ENCODE measurements around the gene PPP1R9B. TPM values are rescaled to one million over a fixed set of nuclear protein-coding genes. Genes with fewer than 3 reads are reported as not detected.

PPP1R9B gene
- total and polyA plus RNA-seq, 2 donors (not counting 1 experiment from before 2014, with no cell fraction given): 80.7 to 220 TPM

- Histone ChIP-seq H3K4me2 (replicated peaks; ENCODE audit: low read depth, low read length, poor library complexity, severe bottlenecking) (no peak overlapping the region), H3K27ac (ENCODE audit: low read length in 2 of 2) (no peak overlapping the region), H3K36me3 (replicated peaks in 1 of 2; ENCODE audit: control extremely low read depth in 1 of 2, control insufficient read depth in 1 of 2, extremely low read depth in 1 of 2, insufficient read depth in 2 of 2, low read length in 1 of 2) (no peaks in the 10 kb centered on the region), H3K4me3 (ENCODE audit: control extremely low read depth in 1 of 5, extremely low read depth in 1 of 5, insufficient read depth in 1 of 5, low read depth in 2 of 5, low read length in 4 of 5) (no peak overlapping the region), H3K9ac (ENCODE audit: low read length) (no peak overlapping the region), H3K4me1 (ENCODE audit: control insufficient read depth in 2 of 2, insufficient read depth in 2 of 2, low read length in 2 of 2) (peaks cover 18 to 28% of the 10 kb centered on the region in 2 donors), H4K20me1 (ENCODE audit: control insufficient read depth, insufficient read depth, low read length, poor library complexity, severe bottlenecking) (no peaks in the 10 kb centered on the region), H2AFZ (ENCODE audit: insufficient read depth, low read depth, low read length, poor library complexity, severe bottlenecking) (no peak overlapping the region), H3K79me2 (ENCODE audit: control insufficient read depth, insufficient read depth, low read length) (no peaks in the 10 kb centered on the region), H3K9me3 (ENCODE audit: control extremely low read depth in 1 of 3, control insufficient read depth in 2 of 3, insufficient read depth in 1 of 3, low read length in 2 of 3) (peaks cover 0 to 5% (median 0%) of the 10 kb centered on the region in 3 donors), H3K27me3 (replicated peaks in 1 of 4; ENCODE audit: control extremely low read depth in 1 of 4, control insufficient read depth in 3 of 4, insufficient read depth in 4 of 4, low read length in 3 of 4) (no peaks in the 10 kb centered on the region)
- 93% methylated on average over 15 of the region's 20 CpGs for WGBS (ENCODE audit: insufficient coverage)
- Mint-ChIP-seq H3K27me3 (no peaks in the 10 kb centered on the region), H3K27ac (no peak overlapping the region), H3K4me1 (peaks cover 26% of the 10 kb centered on the region), H3K9me3 (ENCODE audit: insufficient read depth) (no peaks in the 10 kb centered on the region), H3K4me3 (no peak overlapping the region)
- ChIA-PET CTCF (interaction anchor here (1.3 kb wide), 2 partner anchors 10 to 16 kb away, joined by 3 to 4 read pairs; no protein-coding TSS in a partner anchor), POLR2A (no interaction called here)
- intact Hi-C loops (cut with micrococcal nuclease): no loop called here
- DNase-seq: no peak
- no peak for TF ChIP-seq EZH2 (IDR thresholded peaks at IDR 0.05; ENCODE audit: borderline replicate concordance, insufficient read depth, low read depth, low read length, poor library complexity, severe bottlenecking)
- TF ChIP-seq, protein P1, sequence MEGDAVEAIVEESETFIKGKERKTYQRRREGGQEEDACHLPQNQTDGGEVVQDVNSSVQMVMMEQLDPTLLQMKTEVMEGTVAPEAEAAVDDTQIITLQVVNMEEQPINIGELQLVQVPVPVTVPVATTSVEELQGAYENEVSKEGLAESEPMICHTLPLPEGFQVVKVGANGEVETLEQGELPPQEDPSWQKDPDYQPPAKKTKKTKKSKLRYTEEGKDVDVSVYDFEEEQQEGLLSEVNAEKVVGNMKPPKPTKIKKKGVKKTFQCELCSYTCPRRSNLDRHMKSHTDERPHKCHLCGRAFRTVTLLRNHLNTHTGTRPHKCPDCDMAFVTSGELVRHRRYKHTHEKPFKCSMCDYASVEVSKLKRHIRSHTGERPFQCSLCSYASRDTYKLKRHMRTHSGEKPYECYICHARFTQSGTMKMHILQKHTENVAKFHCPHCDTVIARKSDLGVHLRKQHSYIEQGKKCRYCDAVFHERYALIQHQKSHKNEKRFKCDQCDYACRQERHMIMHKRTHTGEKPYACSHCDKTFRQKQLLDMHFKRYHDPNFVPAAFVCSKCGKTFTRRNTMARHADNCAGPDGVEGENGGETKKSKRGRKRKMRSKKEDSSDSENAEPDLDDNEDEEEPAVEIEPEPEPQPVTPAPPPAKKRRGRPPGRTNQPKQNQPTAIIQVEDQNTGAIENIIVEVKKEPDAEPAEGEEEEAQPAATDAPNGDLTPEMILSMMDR (IDR thresholded peaks at IDR 0.05): no peak
- no peak for ATAC-seq (ENCODE audit: low read depth)
Measured at GRCh38 chr17:50189550-50190292, 39.2 kb upstream of the PPP1R9B start.

DNA sequence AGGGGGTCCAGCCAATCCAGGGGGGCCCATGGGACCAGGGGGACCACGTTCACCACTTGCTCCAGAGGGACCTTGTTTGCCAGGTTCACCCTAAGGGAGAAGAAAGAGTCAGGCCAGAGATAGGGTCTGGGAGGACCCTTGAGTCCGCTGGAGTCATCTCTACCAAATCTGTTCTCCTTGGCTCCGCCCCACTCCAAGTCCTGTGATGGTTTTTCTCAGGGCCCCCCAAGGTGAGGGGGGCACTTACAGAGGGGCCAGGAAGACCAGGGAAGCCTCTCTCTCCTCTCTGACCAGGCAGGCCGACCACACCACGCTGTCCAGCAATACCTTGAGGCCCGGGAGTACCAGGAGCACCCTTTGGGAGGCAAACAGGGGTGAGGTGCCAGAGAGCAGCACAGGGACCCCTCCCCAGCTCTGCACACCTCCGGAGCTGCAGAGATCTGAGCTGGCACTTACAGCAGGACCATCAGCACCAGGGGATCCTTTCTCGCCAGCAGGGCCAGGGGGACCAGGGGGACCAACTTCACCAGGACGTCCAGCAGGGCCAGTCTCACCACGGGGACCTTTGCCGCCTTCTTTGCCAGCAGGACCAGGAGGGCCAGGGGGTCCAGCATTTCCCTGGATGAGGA, 38.6 kb upstream of the PPP1R9B start:
- no peak for DNase-seq
- ATAC-seq (ENCODE audit: low read depth): no peak
- Mint-ChIP-seq H3K27me3 (no peaks in the 10 kb centered on the region), H3K4me1 (peaks cover 31% of the 10 kb centered on the region), H3K27ac (no peak overlapping the region), H3K9me3 (ENCODE audit: insufficient read depth) (no peaks in the 10 kb centered on the region), H3K4me3 (no peak overlapping the region)
- ChIA-PET CTCF (no interaction called here), POLR2A (no interaction called here)
- H4K20me1 ChIP-seq (ENCODE audit: control insufficient read depth, insufficient read depth, low read length, poor library complexity, severe bottlenecking): no peaks in the 10 kb centered on the region
- TF ChIP-seq, protein P1 (IDR thresholded peaks at IDR 0.05): no peak
- no peak for TF ChIP-seq EZH2 (IDR thresholded peaks at IDR 0.05; ENCODE audit: borderline replicate concordance, insufficient read depth, low read depth, low read length, poor library complexity, severe bottlenecking)
- H3K9me3 ChIP-seq (ENCODE audit: control extremely low read depth in 1 of 3, control insufficient read depth in 2 of 3, insufficient read depth in 1 of 3, low read length in 2 of 3): peaks cover 0 to 5% (median 0%) of the 10 kb centered on the region in 3 donors
- no peaks in the 10 kb centered on the region for H3K79me2 ChIP-seq (ENCODE audit: control insufficient read depth, insufficient read depth, low read length)
- no peak overlapping the region for H3K9ac ChIP-seq (ENCODE audit: low read length)
- H3K4me1 ChIP-seq (ENCODE audit: control insufficient read depth in 2 of 2, insufficient read depth in 2 of 2, low read length in 2 of 2): peaks cover 25 to 34% of the 10 kb centered on the region in 2 donors
- intact Hi-C loops (cut with micrococcal nuclease): no loop called here
- H3K36me3 ChIP-seq (replicated peaks in 1 of 2; ENCODE audit: control extremely low read depth in 1 of 2, control insufficient read depth in 1 of 2, extremely low read depth in 1 of 2, insufficient read depth in 2 of 2, low read length in 1 of 2): no peaks in the 10 kb centered on the region
- H2AFZ ChIP-seq (ENCODE audit: insufficient read depth, low read depth, low read length, poor library complexity, severe bottlenecking): no peak overlapping the region
- no peaks in the 10 kb centered on the region for H3K27me3 ChIP-seq (replicated peaks in 1 of 4; ENCODE audit: control extremely low read depth in 1 of 4, control insufficient read depth in 3 of 4, insufficient read depth in 4 of 4, low read length in 3 of 4)
- 91% methylated on average over 10 of the region's 11 CpGs for WGBS (ENCODE audit: insufficient coverage)
- H3K4me3 ChIP-seq (ENCODE audit: control extremely low read depth in 1 of 5, extremely low read depth in 1 of 5, insufficient read depth in 1 of 5, low read depth in 2 of 5, low read length in 4 of 5): no peak overlapping the region
- no peak overlapping the region for H3K4me2 ChIP-seq (replicated peaks; ENCODE audit: low read depth, low read length, poor library complexity, severe bottlenecking)
- no peak overlapping the region for H3K27ac ChIP-seq (ENCODE audit: low read length in 2 of 2)
